GM12801 (cell line): Measurements from ENCODE around the gene ATE1.

Experiments
- CTCF ChIP-seq: IDR thresholded peaks from one replicate; pipeline ENCODE4 v1.5.1; 2011; ENCODE audit warnings: control low read depth; ENCODE audit not compliant: insufficient read length; ENCODE audit errors: extremely low read depth

The ATE1 gene

GRCh38 chr10:121959671-121960070 lies 31.8 kb upstream of the ATE1 start:
- no peak for TF ChIP-seq CTCF

- no peak for TF ChIP-seq CTCF
Observed at GRCh38 chr10:121956111-121957061, 28.6 kb upstream of the ATE1 start.

- TF ChIP-seq CTCF = no peak
Observed at GRCh38 chr10:121952226-121952625, 24.4 kb upstream of the ATE1 start.

GRCh38 chr10:121949451-121949850 lies 21.6 kb upstream of the ATE1 start:
- no peak for TF ChIP-seq CTCF

GRCh38 chr10:121949049-121949448 lies 21.2 kb upstream of the ATE1 start:
- TF ChIP-seq CTCF = no peak

GRCh38 chr10:121947343-121948330 lies 19.8 kb upstream of the ATE1 start:
- TF ChIP-seq CTCF = no peak
